GM21786 (cell line): ENCODE measurements around the gene CFAP57.
A peak's percentile ranks its signal among the peaks of the same experiment; 100 is the strongest.
"Not testable (repeated sequence)": the region's sequence is repeated elsewhere in the genome, so short reads cannot be mapped to it uniquely, and the experiment has no call there.

Experiments used
- ATAC-seq: cut with Tn5 transposase; IDR thresholded peaks from one replicate; pipeline ENCODE4 v1.9.1; 2021; ENCODE audit not compliant: unreplicated experiment

The CFAP57 gene

GRCh38 chr1:43171876-43172526, at the start of gene CFAP57, which contains the start of gene EBNA1BP2:
Gene CFAP57, plus strand, starts transcription at chr1:43172330. Its CDS starts 424 bp downstream, at chr1:43172754.
Gene EBNA1BP2, minus strand, starts transcription at chr1:43172290. Its CDS starts 172 bp downstream, at chr1:43172118.
- peak; percentile 92 for ATAC-seq

GRCh38 chr1:43123031-43123430, 49.1 kb upstream of the CFAP57 start:
- ATAC-seq, result no peak

DNA sequence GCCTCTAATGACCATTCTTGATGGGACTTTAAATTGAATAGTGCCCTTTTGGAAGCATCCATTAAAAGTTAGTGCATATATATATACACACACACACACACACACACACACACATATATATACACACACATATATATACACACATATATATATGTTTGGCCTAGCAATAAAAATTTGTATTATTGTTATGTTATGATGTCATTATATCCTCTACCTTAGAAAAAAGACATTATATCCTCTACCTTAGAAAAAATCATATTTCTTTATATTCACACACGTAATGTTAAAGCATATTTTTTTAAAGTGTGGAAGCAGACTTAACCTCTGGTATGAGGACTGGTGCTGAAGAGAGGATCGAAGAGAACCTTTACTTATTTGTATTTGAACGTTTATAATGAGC, 43.3 kb upstream of the CFAP57 start:
- no peak for ATAC-seq

GRCh38 chr1:43129426-43129825, 42.7 kb upstream of the CFAP57 start:
- ATAC-seq, result no peak

GRCh38 chr1:43134068-43134467, 38.1 kb upstream of the CFAP57 start:
- ATAC-seq, result no peak

DNA sequence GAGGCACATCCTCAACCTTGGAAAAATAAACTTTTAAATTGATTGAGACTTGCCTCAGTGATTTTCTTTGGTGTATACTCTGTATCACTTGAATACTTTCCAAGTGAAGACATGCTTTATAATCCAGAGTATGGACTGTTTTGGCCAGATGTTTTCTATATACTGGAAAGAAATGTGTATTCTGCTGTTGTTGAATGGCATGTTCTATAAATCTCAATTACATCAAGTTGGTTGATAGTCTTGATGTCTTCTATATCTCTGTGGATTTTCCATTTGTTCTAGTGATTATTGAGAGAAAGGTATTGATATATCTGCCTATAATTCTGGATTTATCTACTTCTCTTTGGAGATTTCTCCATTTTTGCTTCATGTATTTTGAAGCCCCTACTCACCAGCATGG, 37.5 kb upstream of the CFAP57 start:
- no peak for ATAC-seq

DNA sequence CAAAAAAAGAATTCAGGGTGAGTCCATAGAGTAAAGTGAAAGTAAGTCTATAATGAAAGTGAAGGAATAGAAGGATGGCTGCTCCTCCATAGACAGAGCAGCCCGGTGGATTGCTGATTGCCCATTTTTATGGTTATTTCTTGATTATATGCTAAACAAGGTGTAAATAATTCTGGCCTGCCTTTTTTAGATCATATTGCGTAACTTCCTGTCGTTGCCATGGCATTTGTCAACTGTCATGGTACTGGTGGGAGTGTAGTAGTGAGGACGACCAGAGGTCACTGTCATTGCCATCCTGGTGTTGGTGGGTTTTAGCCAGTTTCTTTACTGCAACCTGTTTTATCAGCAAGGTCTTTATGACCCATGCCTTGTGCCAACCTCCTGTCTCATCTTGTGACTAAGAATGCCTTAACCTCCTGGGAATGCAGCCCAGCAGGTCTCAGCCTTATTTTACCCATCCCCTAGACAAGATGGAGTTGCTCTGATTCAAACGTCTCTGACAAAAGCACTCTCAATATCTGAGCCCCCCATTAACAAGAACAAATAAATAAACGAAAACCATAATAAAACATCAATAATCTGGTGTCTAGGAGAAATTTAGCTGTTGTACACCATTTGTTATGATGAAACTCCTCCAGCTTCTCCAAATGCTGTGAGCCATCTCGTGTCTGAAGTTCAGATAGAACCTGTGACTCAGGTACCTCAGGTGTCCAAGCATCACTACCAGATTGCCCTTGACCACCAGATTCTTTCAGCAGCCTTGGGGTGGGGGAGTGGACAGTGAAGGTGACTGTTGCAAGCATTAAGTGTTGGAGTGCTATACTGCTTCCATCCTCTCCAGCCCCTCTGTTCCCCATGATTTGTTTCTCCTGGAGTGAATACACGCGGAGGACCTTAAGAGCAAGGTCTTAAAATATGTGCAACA, 36.0 kb upstream of the CFAP57 start:
- no peak for ATAC-seq

DNA sequence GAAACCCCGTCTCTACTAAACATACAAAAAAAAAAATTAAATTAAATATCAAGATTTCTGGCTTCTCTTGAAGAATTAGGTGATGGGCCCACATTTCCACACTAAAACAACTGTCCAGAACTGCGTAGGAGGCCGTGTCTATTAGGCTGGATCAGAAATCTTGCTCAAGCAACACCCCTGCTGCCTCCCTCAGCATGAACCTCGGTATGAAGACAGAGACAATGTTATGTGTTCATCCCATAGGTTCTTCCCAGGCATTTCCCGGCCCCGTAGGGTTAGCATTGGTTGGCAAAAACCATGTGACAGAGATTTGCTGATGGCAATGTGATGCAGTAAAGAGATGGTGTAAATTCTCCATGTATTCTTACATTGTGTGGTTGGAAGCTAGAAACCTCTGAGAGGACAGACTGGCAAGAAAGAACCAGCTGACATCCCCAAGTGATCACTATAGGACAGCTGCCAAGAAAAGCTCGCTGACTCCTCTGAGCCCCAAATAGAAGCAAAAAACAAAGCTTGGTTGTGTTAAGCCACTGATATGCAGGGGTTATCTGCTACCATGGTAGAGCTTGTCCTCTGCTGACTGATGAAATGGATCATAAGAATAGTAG, 34.6 kb upstream of the CFAP57 start:
- ATAC-seq, result no peak

DNA sequence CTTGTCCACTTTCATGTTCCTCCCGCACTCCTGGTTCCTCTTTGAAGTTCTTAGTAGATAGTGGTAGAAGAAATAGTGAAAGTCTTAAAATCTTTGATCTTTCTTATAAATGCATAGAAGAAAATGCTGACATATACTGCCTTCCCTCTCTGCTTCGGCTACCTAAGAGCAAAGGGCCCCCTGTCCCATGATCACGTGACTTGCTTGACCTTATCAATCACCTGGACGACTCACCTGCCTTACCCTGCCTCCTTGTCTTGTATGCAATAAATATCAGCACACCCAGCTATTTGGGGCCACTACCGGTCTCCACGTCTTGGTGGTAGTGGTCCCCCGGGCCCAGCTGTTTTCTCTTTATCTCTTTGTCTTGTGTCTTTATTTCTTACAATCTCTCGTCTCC, 32.8 kb upstream of the CFAP57 start:
- not testable (repeated sequence) for ATAC-seq

GRCh38 chr1:43140010-43140409, 32.1 kb upstream of the CFAP57 start:
- ATAC-seq, result no peak

DNA sequence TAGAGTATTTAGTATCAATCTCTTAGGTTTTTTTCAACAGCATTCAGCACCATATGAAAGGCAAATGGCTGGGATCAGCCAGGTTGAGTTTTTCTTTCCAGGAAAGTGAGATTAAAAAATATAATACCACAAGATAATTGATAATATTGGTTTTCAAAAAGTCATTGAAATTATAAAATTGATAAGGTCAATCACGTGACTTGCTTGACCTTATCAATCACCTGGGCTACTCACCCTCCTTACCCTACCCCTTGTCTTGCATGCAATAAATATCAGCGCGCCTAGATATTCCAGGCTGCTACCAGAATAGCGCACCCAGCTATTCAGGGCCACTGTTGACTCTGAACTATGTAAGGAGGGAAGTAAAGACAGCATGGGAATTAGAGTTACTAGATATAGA, 31.5 kb upstream of the CFAP57 start:
- no peak for ATAC-seq

GRCh38 chr1:43143441-43143888, 28.7 kb upstream of the CFAP57 start:
- no peak for ATAC-seq

GRCh38 chr1:43144237-43144636, 27.9 kb upstream of the CFAP57 start:
- ATAC-seq, result no peak

DNA sequence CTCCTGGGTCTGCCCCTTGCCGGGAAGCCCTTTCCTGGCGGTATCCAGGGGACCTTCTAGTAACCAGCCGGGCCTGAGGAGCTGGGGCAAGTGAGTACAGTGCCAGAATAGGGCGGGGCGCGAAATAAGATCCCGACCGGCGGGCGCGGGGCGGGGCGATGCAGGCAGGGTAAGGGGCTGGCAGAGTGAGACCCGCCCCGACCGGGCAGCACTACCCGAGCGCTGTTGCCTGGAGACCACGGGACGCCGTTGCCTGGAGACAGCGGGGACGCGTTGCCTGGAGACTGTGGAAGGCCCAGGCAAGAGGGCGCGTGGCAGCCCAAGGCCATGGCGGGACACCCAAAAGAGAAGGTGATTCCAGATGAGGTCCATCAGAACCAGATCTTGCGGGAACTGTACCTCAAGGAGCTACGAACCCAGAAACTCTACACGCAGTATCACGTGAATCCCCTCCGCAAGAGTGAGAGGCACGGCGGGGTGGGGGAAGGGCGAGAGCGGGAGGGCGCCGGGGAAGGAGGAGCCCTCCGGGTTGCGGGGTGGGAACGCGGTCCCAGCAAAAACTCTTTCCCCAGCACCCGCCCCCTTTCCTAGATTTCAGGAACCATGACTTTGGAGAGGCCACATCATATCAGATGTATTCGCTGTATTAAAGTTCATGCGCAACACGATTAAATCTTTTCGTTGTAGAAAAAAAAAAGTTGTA, 24.4 kb upstream of the CFAP57 start:
- ATAC-seq, result no peak

DNA sequence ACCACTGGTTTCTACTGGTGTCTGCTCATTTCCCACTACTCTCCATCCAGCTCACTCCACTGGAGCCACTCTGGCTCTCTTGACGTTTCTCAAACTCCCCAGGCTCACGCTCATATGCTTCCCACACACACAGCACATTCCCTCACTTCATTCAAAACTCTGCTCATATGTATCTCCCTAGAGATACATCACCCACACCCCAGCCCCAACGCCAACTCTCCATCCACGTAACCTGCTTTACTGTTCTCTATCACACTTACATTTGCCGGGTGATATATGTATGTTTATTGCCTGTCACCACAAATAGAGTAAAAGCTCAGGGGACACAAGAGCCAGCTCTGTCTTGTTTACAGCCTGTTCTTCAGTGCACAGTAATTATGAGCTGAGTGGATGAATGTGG, 22.2 kb upstream of the CFAP57 start:
- ATAC-seq, result no peak

DNA sequence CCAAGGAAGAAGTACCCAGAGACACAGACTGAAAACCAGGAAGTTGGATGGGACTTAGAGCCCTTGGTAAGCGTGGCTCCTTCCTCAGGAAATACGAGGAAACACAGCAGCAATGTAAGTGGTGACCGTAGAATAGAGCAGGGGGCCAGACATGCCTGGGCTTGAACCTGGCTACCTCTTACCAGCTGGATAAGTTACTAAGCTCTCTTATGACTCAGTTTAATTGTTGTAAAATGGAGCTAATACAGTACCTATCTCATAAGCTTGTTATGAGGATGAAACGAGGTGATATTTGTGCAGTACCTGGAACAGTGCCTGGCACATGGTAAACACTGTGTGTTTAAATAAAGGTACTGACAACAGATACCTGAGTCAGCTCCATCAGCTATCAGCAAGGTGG, 19.3 kb upstream of the CFAP57 start:
- no peak for ATAC-seq

- ATAC-seq, result no peak
Observed at GRCh38 chr1:43153443-43153842, 18.7 kb upstream of the CFAP57 start.

GRCh38 chr1:43156026-43156425, 16.1 kb upstream of the CFAP57 start:
- ATAC-seq, result no peak

DNA sequence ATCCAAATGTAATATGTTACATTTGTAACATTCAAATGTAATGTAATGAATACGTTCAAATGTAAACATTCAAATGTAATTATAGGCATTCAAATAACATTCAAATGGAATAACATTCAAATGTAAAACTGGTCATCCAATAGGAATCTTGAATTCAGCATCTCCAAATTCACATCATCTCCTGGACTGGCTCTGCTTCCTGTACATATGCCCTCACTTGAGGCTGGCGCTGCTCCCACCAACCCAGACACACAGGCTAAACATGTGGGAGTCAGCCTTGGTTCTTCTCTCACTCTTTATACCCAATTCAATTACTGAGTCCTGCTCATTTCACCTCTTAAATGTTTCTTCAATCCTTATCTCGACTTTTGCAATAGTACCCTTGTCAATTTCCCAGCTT, 7.0 kb upstream of the CFAP57 start:
- no peak for ATAC-seq

- ATAC-seq, result no peak
Observed at GRCh38 chr1:43165765-43166164, 6.4 kb upstream of the CFAP57 start.

- ATAC-seq, result no peak
Observed at GRCh38 chr1:43171312-43171875, 736 bp upstream of the CFAP57 start.
